OCI-LY7 (cell line): ENCODE data around the gene PDE4A. TPM values are rescaled to one million over a fixed set of nuclear protein-coding genes. Genes with fewer than 3 reads are reported as not detected.

Experiments
- BruUV-seq: library from RNA; stranded (reverse); fragments of 400-500 nt; replicated peaks from 2 replicates; lab custom pipeline; 2021; lab: Mats Ljungman, UMichigan
- CTCF ChIA-PET: fragments of 300-600 bp; sonication (Branson Sonifier 250); formaldehyde crosslinking; loops from one replicate; lab custom pipeline; 2022; ENCODE audit warnings: antibody characterized with exemption; ENCODE audit not compliant: unreplicated experiment; lab: Charles Lee
- POLR2A ChIA-PET: fragments of 300-600 bp; sonication (Branson Sonifier 250); formaldehyde crosslinking; loops from one replicate; lab custom pipeline; 2022; ENCODE audit warnings: antibody characterized with exemption; lab: Charles Lee
- DNase-seq: peaks from one replicate; pipeline ENCODE4 v3.0.0-alpha.2; 2015; ENCODE audit warnings: low spot score
- H2AFZ ChIP-seq: fragments of 200-600 bp; sonication (generic), shearing (Covaris generic); 2 replicates; pipeline ENCODE4 v1.6.1; 2014; ENCODE audit warnings: mild to moderate bottlenecking, antibody characterized with exemption, low read length, moderate library complexity
- H3K27ac ChIP-seq: fragments of 200-600 bp; sonication (generic); 2 replicates; pipeline ENCODE4 v1.5.1; 2014; ENCODE audit warnings: mixed run types, low read depth, mild to moderate bottlenecking, moderate library complexity, low read length, inconsistent platforms; ENCODE audit not compliant: poor library complexity, severe bottlenecking
- H3K36me3 ChIP-seq: fragments of 200-600 bp; sonication (generic); 2 replicates; pipeline ENCODE4 v1.6.1; 2014; ENCODE audit warnings: mild to moderate bottlenecking, antibody characterized with exemption, low read length, moderate library complexity, mixed read lengths; ENCODE audit not compliant: insufficient read depth
- H3K4me1 ChIP-seq: fragments of 200-600 bp; sonication (generic); 2 replicates; pipeline ENCODE4 v1.5.1; 2014; ENCODE audit warnings: mild to moderate bottlenecking, low read length; ENCODE audit not compliant: insufficient read depth, poor library complexity, severe bottlenecking
- H3K4me2 ChIP-seq: fragments of 200-600 bp; sonication (generic); 2 replicates; pipeline ENCODE4 v1.6.1; 2014; ENCODE audit warnings: mild to moderate bottlenecking, low read length
- H3K4me3 ChIP-seq: fragments of 200-600 bp; sonication (generic); 2 replicates; pipeline ENCODE4 v1.5.1; 2014; ENCODE audit warnings: mild to moderate bottlenecking, low read depth, low read length; ENCODE audit not compliant: poor library complexity, severe bottlenecking
- H3K79me2 ChIP-seq: fragments of 200-600 bp; sonication (generic); 2 replicates; pipeline ENCODE4 v1.6.1; 2016; ENCODE audit warnings: low read depth, mild to moderate bottlenecking, low read length, moderate library complexity, mixed read lengths; ENCODE audit not compliant: insufficient read depth
- H3K9me2 ChIP-seq: fragments of 200-600 bp; sonication (generic); 2 replicates; pipeline ENCODE4 v1.6.1; 2016; ENCODE audit warnings: mild to moderate bottlenecking, low read length, mixed read lengths; ENCODE audit not compliant: insufficient read depth
- H3K9me3 ChIP-seq: fragments of 200-600 bp; sonication (generic); 2 replicates; pipeline ENCODE4 v1.6.1; 2014; ENCODE audit warnings: mild to moderate bottlenecking, mixed run types, low read length, mixed read lengths
- H4K20me1 ChIP-seq: fragments of 200-600 bp; sonication (generic); 2 replicates; pipeline ENCODE4 v1.6.1; 2014; ENCODE audit warnings: mild to moderate bottlenecking, antibody characterized with exemption, low read length, moderate library complexity, mixed read lengths; ENCODE audit not compliant: insufficient read depth
- CTCF ChIP-seq: fragments of 200-600 bp; sonication (generic); conservative IDR thresholded peaks from 2 replicates; pipeline ENCODE4 v1.5.1; 2014; ENCODE audit warnings: mild to moderate bottlenecking, antibody characterized with exemption, low read length, moderate library complexity, mixed read lengths
- EZH2phosphoT487 ChIP-seq: fragments of 200-600 bp; sonication (generic); IDR thresholded peaks from 2 replicates; pipeline ENCODE4 v1.6.1; 2018; ENCODE audit warnings: low read depth, borderline replicate concordance, mild to moderate bottlenecking, mixed run types, antibody characterized with exemption, low read length, moderate library complexity, mixed read lengths
- intact Hi-C: fragments of 100-400 bp; cut with micrococcal nuclease; formaldehyde crosslinking; loops from one replicate; pipeline ENCODE4 v1.10.0; 2022; ENCODE audit not compliant: unreplicated experiment
- total RNA-seq, 2 experiments: library from RNA; depleted of rRNA in 1 of 2; stranded (reverse); fragments of >200 nt in 1 of 2; shearing (Covaris generic) in 1 of 2; gene quantifications; 2 replicates each; pipeline ENCODE4 v1.2.3, GENCODE V29; 2014 to 2022

The PDE4A gene
- total RNA-seq, 2 experiments from 2014 or later, result 16.4 to 45.1 TPM

- Histone ChIP-seq H3K79me2 (peaks cover 3% of the 10 kb centered on the region; the same call in 1 of the 2 replicates), H3K9me2 (no peaks in the 10 kb centered on the region), H3K4me2 (no peak overlapping the region), H4K20me1 (no peaks in the 10 kb centered on the region), H3K4me3 (no peak overlapping the region), H3K9me3 (no peaks in the 10 kb centered on the region), H3K36me3 (peaks cover 75% of the 10 kb centered on the region), H3K4me1 (no peaks in the 10 kb centered on the region), H3K27ac (no peak overlapping the region), H2AFZ (no peak overlapping the region)
- ChIA-PET CTCF (no interaction called here), POLR2A (no interaction called here)
- no peak for DNase-seq
- intact Hi-C loops, result no loop called here
- BruUV-seq, result no TSS peak
- TF ChIP-seq CTCF, result no peak
- no peak for TF ChIP-seq EZH2phosphoT487
Observed at GRCh38 chr19:10486551-10486950, 66.2 kb downstream of the PDE4A start.

GRCh38 chr19:10491472-10492047 lies 71.2 kb downstream of the PDE4A start:
- Histone ChIP-seq H3K4me1 (no peaks in the 10 kb centered on the region), H3K9me3 (no peaks in the 10 kb centered on the region), H3K4me3 (no peak overlapping the region), H3K9me2 (no peaks in the 10 kb centered on the region), H3K79me2 (peaks cover 15% of the 10 kb centered on the region; the same call in 1 of the 2 replicates), H3K4me2 (no peak overlapping the region), H3K27ac (no peak overlapping the region), H4K20me1 (no peaks in the 10 kb centered on the region), H3K36me3 (peaks cover 89% of the 10 kb centered on the region), H2AFZ (no peak overlapping the region)
- no peak for DNase-seq
- ChIA-PET POLR2A (no interaction called here), CTCF (no interaction called here)
- no TSS peak for BruUV-seq
- TF ChIP-seq EZH2phosphoT487 (no peak), CTCF (no peak)
- intact Hi-C loops, result no loop called here

- ChIA-PET POLR2A (no interaction called here), CTCF (no interaction called here)
- intact Hi-C loops, result no loop called here
- Histone ChIP-seq H3K9me2 (no peaks in the 10 kb centered on the region), H3K79me2 (peaks cover 66% of the 10 kb centered on the region), H3K36me3 (peaks cover 75% of the 10 kb centered on the region), H3K27ac (no peak overlapping the region), H3K9me3 (no peaks in the 10 kb centered on the region), H3K4me1 (peaks cover 7% of the 10 kb centered on the region), H3K4me2 (no peak overlapping the region), H2AFZ (no peak overlapping the region), H3K4me3 (no peak overlapping the region), H4K20me1 (no peaks in the 10 kb centered on the region)
- no TSS peak for BruUV-seq
- TF ChIP-seq EZH2phosphoT487, result no peak
- TF ChIP-seq CTCF, result no peak
- no peak for DNase-seq
Observed at GRCh38 chr19:10497371-10497770, 77.0 kb downstream of the PDE4A start.
